Activated B cell treated with CpG ODN at 0.5 μM for 24 hours (primary cell): ENCODE results near the gene MRPS23. TPM values are rescaled to one million over a fixed set of nuclear protein-coding genes. Genes with fewer than 3 reads are reported as not detected.

Source experiments
- ATAC-seq: fragments of 200-7000 bp; cut with Tn5 transposase; one replicate; pipeline ENCODE4 v1.10.0; 2021; ENCODE audit warnings: low read depth, mild to moderate bottlenecking, moderate library complexity
- CTCF ChIA-PET: fragments of 350-600 bp; sonication (Branson Sonifier 250); formaldehyde crosslinking; loops from one replicate; lab custom pipeline; 2021; ENCODE audit warnings: antibody characterized with exemption; lab: Charles Lee
- POLR2A ChIA-PET: fragments of 350-600 bp; sonication (Branson Sonifier 250); formaldehyde crosslinking; loops from one replicate; lab custom pipeline; 2021; ENCODE audit warnings: antibody characterized with exemption; lab: Charles Lee
- DNase-seq: peaks from one replicate; pipeline ENCODE4 v3.0.0; 2022
- H3K27ac Mint-ChIP-seq: one replicate; pipeline ENCODE4 v1.8.0; 2020; ENCODE audit warnings: mixed read lengths
- H3K27me3 Mint-ChIP-seq: one replicate; pipeline ENCODE4 v1.8.0; 2021; ENCODE audit warnings: mixed read lengths
- H3K36me3 Mint-ChIP-seq: one replicate; pipeline ENCODE4 v1.8.0; 2021; ENCODE audit warnings: low read depth, mixed read lengths
- H3K4me1 Mint-ChIP-seq: one replicate; pipeline ENCODE4 v1.8.0; 2021; ENCODE audit warnings: mixed read lengths
- H3K4me3 Mint-ChIP-seq: one replicate; pipeline ENCODE4 v1.8.0; 2020; ENCODE audit warnings: mild to moderate bottlenecking, mixed read lengths
- H3K9me3 Mint-ChIP-seq: one replicate; pipeline ENCODE4 v1.8.0; 2020; ENCODE audit warnings: mixed read lengths
- CTCF ChIP-seq: fragments of 200-600 bp; IDR thresholded peaks from one replicate; pipeline ENCODE4 v1.8.0; 2022; ENCODE audit warnings: antibody characterized with exemption, mild to moderate bottlenecking
- intact Hi-C: fragments of 100-400 bp; cut with micrococcal nuclease; formaldehyde crosslinking; loops from one replicate; pipeline ENCODE4 v1.15.1; 2024
- total RNA-seq: library from RNA; stranded (reverse); gene quantifications from 2 replicates; pipeline ENCODE4 v1.2.3, GENCODE V29; 2022

Gene MRPS23
- total RNA-seq, 1 donor from 2014 or later: 37.9 TPM

- Mint-ChIP-seq H3K4me1 (peaks cover 17% of the 10 kb centered on the region), H3K27me3 (peaks cover 34% of the 10 kb centered on the region), H3K36me3 (no peaks in the 10 kb centered on the region), H3K4me3 (peak overlapping the region; percentile 45), H3K27ac (no peak overlapping the region), H3K9me3 (no peaks in the 10 kb centered on the region)
- ChIA-PET POLR2A (no interaction called here), CTCF (interaction anchor here (1.5 kb wide), 1 partner anchor 569 kb away, joined by 3 read pairs; no protein-coding TSS in a partner anchor)
- intact Hi-C loops: no loop called here
- no peak for TF ChIP-seq CTCF
- ATAC-seq (peak; percentile 34), DNase-seq (no peak)
These were observed 38.1 kb downstream of the MRPS23 start for GRCh38 chr17:57811638-57812280.

- peaks cover 17% of the 10 kb centered on the region for H3K4me1 Mint-ChIP-seq
- POLR2A ChIA-PET: no interaction called here
- DNase-seq: no peak
- ATAC-seq: peak; percentile 14
- CTCF ChIA-PET: no interaction called here
- peak overlapping the region; percentile 45 for H3K4me3 Mint-ChIP-seq
- no peaks in the 10 kb centered on the region for H3K9me3 Mint-ChIP-seq
- H3K27ac Mint-ChIP-seq: no peak overlapping the region
- peaks cover 41% of the 10 kb centered on the region for H3K27me3 Mint-ChIP-seq
- intact Hi-C loops: no loop called here
- TF ChIP-seq CTCF: no peak
- no peaks in the 10 kb centered on the region for H3K36me3 Mint-ChIP-seq
These were observed 38.9 kb downstream of the MRPS23 start for GRCh38 chr17:57810721-57811637.

- Mint-ChIP-seq H3K27me3 (peaks cover 42% of the 10 kb centered on the region), H3K9me3 (no peaks in the 10 kb centered on the region), H3K4me1 (peaks cover 17% of the 10 kb centered on the region), H3K36me3 (no peaks in the 10 kb centered on the region), H3K27ac (no peak overlapping the region), H3K4me3 (no peak overlapping the region)
- intact Hi-C loops: no loop called here
- TF ChIP-seq CTCF: no peak
- POLR2A ChIA-PET: no interaction called here
- no peak for DNase-seq
- CTCF ChIA-PET: no interaction called here
- ATAC-seq: no peak
These were observed 40.0 kb downstream of the MRPS23 start for GRCh38 chr17:57809879-57810278.

- TF ChIP-seq CTCF: no peak
These were observed 41.0 kb downstream of the MRPS23 start for GRCh38 chr17:57808882-57809281.

More at GRCh38 chr17:57808882-57809281, 41.0 kb downstream of the MRPS23 start:
- no peak overlapping the region for H3K4me3 Mint-ChIP-seq
- H3K27me3 Mint-ChIP-seq: peaks cover 36% of the 10 kb centered on the region
- DNase-seq (no peak), ATAC-seq (no peak)
- H3K4me1 Mint-ChIP-seq: peaks cover 17% of the 10 kb centered on the region
- no peaks in the 10 kb centered on the region for H3K9me3 Mint-ChIP-seq
- intact Hi-C loops: no loop called here
- ChIA-PET CTCF (no interaction called here), POLR2A (interaction anchor here (0.6 kb wide), 1 partner anchor 30 kb away, joined by 4 read pairs; no protein-coding TSS in a partner anchor)
- H3K27ac Mint-ChIP-seq: no peak overlapping the region
- H3K36me3 Mint-ChIP-seq: no peaks in the 10 kb centered on the region
